GM18507 (cell line): Measurements from ENCODE around the gene IL1RAPL2.
"Not testable (repeated sequence)": the region's sequence is repeated elsewhere in the genome, so short reads cannot be mapped to it uniquely, and the experiment has no call there.

ENCODE experiments used
- DNase-seq: peaks from one replicate; pipeline ENCODE4 v3.0.0; 2011; ENCODE audit warnings: low read depth; ENCODE audit not compliant: insufficient read length; ENCODE audit errors: extremely low spot score
- FAIRE-seq: peaks from 2 replicates; lab custom pipeline; 2011; peaks lifted over from hg19 to GRCh38; lab: Jason Lieb, UNC

The IL1RAPL2 gene

DNA sequence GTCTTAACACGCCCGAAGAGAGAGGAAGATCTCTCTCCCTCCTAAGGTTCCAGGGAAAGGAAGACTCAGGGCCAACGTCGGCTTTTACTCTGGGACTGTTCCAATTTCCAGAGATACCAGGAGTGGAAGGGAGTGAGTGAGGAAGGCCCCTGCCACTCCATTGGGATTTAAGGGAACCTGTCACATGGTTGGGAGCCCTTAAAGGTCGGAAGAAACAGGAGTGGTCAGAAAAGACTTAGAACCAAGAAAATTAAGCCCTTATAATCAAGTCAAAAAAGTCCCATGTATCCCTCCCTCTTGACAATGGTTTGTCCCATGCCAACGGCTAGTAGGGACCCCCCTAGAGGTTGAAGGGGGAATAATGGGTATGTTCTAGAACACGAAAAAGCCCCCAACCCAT lies 654.6 kb downstream of the IL1RAPL2 start, which contains the start of gene TEX13A:
TEX13A (minus strand) TSS at position 59 of the 400 bp plus-strand sequence. CDS start 297 bp downstream, outside the sequence.
- DNase-seq, result no peak
- no peak for FAIRE-seq

DNA sequence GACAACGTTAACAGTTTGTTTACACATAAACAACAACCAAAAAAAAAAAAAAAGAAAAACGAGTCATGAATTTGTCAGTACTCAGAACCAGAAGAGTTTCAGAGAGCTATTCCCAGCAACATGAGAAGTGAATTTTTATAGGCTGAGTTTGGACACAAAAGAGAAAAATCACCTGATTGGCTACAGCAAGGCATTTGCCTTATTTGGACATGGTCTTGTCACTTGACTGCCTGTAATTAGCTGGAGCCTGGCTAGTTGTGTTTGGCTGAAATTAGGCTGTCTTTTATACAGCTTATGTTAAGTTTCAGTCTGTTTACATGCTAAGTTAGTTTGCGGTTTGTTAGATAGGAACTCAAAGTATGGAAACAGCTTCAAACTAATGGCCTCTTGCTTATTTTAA lies 655.4 kb downstream of the IL1RAPL2 start:
- no peak for FAIRE-seq

DNA sequence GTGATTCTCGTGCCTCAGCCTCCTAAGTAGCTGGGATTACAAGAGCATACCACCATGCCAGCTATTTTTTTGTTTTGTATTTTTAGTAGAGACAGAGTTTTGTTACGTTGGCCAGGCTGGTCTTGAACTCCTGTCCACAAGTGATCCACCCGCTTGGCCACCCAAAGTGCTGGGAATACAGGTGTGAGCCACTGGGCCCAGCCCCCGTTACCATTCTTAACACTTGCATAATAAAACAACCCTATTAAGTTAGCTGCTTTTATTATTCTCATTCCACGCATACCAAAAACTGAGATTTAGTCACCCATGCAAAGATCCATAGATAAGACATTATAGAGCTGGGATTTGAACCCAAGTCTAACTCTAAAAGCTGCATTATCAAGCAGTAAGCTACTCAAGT lies 660.5 kb downstream of the IL1RAPL2 start:
- no peak for FAIRE-seq
- no peak for DNase-seq

More for the DNA sequence above, 655.4 kb downstream of the IL1RAPL2 start:
- no peak for DNase-seq

DNA sequence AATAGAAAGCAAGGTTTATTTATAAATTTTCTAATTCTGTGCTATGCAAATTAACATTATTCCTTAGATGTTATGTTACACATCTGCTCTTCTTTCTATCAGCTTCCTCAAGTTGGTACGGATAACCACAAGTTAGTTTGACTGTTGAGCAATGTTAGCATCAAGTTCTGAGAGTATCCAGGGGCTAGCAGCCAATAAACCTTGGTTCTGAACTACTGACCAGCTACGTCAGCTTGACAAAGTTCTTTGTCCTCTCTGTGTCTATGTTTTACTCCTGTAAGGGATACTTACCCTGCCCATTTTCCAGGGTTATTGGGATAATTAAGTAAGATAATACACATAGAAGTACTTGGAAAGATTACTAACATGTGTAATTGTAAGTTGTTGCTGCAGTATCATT lies 662.6 kb downstream of the IL1RAPL2 start:
- FAIRE-seq (no peak), DNase-seq (no peak)

DNA sequence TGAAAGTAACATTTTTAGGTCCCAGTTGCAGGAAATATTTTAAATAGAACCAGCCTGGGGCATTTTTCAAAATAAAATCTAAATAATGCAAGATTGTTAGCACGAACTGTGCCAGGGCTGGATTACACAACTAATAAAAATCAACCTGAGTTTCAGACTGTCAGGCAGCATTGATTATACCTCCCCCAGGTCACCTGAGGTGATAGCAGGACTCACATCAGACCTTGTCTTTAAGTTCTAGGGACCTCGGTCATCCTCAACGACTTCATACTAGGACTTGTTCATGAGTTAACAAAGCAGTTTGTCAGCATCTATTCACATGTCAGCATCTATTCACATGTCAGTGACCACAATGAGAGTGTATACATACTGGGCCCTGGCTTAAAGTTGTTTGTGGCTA lies 663.1 kb downstream of the IL1RAPL2 start:
- no peak for FAIRE-seq
- no peak for DNase-seq

DNA sequence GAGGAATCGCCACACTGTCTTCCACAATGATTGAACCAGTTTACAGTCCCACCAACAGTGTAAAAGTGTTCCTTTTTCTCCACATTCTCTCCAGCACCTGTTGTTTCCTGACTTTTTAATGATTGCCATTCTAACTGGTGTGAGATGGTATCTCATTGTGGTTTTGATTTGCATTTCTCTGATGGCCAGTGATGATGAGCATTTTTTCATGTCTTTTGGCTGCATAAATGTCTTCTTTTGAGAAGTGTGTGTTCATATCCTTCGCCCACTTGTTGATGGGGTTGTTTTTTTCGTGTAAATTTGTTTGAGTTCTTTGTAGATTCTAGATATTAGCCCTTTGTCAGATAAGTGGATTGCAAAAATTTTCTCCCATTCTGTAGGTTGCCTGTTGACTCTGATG lies 671.4 kb downstream of the IL1RAPL2 start:
- DNase-seq, FAIRE-seq: not testable (repeated sequence)

DNA sequence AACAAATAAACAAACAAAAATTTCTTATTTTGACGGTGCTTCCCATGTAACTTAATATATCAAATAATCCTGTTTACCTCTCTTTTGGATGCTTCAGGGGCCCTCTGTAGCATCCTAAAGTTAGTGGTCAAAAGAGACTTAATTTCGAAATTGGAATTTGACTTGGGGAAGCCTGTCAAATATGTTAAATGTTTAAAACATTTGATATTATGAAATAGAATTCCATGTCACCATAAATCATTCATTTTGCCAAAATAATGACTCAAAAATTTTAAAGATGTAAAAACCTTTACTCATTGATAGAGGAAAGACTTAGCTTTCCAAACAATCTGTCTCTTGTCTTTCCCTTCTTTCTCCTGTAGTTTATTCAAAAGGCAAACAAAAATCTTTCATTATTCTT lies 675.1 kb downstream of the IL1RAPL2 start:
- FAIRE-seq, result no peak
- no peak for DNase-seq

DNA sequence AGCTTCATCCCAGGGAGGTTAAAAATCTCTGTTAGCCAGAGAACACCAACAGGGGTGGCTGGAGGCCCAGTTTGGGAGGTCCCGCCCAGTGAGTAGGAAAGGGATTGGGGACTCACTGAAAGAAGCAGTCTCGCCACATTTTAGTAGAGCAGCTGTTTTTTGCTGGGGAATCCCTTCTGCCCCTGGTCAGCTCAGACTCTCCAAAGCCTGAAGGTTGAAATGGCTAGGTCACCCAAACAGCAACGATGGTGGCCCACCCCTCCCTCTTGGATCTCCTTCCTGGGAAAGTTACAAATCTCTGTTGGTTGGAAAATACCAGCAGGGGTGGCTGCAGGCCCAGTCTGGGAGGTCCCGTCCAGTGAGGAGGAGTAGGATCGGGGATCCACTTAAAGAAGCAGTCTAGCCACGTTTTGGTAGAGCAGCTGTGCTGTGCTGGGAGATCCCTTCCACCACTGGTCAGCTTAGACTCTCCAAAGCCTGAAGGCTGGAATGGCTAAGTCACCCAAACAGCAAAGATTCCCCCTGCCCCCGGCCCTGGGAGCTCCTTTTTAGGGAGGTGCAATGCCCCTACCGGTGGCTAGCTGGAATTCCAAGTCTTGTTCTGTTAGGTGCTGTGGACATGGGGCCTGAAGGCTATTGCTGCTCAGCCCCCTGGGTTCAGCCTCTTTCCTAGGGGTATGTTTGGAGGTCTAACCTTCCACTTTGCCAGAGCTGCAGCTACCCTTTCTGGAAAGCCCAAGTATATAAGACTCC lies 694.5 kb downstream of the IL1RAPL2 start:
- FAIRE-seq (no peak), DNase-seq (no peak)

DNA sequence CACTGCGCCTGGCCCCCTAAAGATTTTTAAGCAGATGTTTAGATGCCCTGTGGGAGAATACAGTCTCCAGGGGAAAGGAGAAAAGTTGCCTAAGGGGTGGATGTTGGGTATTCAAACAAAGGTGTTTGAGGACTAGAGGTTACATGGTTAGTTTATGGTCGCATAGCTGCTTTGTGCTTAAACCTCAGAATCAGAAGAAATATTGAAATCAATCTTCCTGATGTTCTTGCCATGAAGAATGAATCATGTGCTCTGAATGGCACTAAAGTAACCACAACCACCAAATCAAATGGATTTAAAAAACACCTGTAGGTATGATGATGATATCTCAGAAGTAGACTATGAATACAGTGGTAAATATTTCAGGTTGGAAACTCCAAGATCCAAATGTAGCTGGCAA lies 697.2 kb downstream of the IL1RAPL2 start:
- DNase-seq, result no peak
- FAIRE-seq, result no peak

DNA sequence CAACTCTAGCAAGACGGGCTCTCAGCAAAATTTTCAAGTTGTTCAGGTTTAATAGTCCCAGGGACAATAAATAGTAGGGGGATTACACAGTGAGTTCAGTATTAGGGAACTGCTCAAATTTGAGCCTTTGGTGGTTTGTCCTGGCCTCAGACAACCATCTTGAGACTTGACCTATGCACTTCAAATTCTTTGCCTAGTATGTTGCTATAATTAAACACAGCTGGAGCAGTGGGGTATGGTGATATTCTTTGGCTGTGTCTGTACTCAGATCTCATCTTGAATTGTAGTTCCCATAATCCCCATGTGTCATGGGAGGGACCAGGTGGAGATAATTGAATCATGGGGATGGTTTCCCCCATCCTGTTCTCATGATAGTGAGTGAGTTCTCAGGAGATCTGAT lies 697.8 kb downstream of the IL1RAPL2 start:
- no peak for FAIRE-seq
- no peak for DNase-seq

DNA sequence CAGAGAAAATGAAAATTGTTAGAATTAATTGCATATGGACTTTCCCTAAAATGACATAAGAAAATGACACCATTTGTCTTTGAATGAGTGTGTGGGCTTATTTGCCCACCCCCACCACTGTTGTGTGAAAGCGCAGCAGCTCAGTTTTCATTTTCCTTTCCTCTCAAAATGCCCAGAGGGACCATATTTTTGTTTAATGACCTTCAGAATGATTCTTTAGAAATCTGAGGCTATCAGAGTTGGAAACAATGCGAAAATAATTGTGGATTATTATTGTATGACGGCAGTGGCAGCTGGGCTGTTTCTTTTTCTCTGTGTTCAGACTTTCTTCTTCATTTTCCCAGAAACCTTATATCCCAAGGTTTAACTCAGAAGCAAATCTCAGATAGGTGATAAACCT lies 699.1 kb downstream of the IL1RAPL2 start:
- no peak for FAIRE-seq
- DNase-seq, result no peak

DNA sequence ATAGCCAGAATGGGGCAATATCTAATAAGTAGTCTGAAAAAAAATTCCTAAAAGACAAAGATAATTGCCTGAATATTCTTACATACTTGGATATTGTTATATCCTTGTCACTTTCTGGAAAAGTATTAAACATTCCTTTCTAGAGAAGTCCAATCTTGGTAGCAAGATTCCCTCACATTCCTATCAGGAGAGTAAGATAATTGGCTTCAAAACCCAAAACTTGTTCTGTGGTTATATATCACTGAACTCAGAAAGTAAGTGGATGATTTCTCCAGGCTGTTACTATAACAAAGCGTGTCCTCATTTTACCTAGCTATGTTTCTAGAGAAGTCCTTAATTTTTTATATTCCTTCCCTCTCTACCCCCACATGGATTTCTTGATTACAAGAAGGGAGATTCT lies 700.5 kb downstream of the IL1RAPL2 start:
- FAIRE-seq, result no peak
- DNase-seq, result no peak

DNA sequence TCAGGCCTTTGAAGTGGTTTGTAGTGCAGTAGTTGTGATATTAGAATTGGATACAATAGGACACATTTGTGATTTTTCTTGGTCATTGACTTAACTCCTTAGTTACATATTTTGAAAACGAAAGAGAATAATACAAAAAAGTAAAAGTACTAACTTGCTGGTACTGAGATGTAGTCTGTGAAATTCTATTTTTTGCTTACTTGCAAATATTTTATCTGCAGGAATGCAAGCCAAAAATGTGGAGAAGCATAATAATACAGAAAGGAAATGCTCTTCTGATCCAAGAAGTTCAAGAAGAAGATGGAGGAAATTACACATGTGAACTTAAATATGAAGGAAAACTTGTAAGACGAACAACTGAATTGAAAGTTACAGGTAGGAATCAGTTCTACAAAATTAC lies 701.2 kb downstream of the IL1RAPL2 start:
- DNase-seq, result no peak
- FAIRE-seq, result no peak

DNA sequence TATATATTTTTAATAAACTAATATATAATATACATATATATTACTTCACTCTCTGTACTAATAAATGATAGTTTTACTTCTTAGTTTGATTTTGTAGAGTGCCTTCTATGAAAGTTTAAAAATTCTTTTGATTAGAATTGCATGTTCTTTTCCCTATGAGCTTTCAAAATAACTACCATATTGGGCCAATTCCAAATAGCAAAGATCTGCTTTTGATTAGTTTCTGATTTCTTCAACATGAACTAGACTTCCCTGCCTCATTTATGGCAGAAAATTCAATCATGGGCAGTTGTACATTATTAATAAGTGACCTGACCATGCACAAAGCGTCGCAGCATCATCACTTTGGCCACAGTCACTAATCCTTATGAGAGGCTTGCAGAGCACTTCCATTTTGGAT lies 703.4 kb downstream of the IL1RAPL2 start:
- no peak for DNase-seq
- no peak for FAIRE-seq

DNA sequence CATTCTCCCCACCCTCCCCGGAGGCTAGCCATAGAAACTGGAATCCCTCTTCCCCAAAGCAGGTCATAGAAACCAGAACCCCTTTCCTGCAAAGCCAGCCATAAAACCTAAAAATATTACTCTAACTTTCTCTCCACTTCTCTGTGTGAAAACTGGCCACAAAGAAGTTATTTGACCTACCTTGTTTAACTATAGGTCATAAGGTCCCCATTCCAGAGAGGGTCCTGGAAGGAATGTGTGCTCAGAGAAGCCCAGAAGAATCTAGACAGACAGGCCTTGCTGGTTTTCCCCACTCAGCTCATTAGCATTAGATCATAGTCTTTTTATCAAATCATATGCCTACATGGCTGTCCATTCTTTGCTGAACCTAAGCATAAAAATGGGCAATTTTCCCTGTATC lies 707.3 kb downstream of the IL1RAPL2 start:
- FAIRE-seq, result no peak
- no peak for DNase-seq

DNA sequence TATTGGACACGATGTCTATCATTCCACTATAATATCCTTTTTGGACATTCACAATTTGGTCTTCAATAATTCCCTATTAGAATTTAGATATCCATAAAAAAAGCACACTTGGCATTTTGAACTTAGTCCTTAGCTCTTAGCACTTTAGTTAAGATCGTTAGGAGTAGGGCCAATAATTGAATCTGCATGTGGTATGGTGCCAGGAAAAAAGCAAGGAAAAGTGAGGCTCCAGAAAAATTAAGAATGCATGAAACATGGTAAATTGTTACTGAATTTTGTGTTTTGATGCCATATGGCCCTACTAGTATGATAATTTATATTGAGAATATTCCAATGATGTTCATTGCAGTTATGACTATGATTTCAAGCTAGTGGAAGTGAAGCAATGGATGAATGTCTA lies 708.1 kb downstream of the IL1RAPL2 start:
- FAIRE-seq (no peak), DNase-seq (no peak)

DNA sequence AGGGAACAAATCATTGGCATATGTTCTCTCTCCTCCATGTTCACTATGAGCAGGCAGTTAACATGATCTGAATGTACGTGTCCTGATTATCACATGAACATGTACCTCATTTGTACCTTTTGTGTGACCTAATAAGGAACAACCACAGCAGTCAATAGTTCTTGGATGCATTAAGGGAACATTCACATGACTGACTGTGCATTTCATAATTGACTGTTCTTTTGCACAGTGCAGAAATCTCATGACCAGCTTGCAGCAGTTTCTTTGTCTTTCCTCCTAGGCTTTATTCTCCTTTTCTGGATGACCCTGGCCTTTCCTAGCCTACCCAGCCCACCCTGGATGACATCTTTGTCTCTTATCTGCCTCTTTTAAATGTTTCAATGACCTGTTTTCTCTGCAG lies 711.1 kb downstream of the IL1RAPL2 start:
- FAIRE-seq (no peak), DNase-seq (no peak)

DNA sequence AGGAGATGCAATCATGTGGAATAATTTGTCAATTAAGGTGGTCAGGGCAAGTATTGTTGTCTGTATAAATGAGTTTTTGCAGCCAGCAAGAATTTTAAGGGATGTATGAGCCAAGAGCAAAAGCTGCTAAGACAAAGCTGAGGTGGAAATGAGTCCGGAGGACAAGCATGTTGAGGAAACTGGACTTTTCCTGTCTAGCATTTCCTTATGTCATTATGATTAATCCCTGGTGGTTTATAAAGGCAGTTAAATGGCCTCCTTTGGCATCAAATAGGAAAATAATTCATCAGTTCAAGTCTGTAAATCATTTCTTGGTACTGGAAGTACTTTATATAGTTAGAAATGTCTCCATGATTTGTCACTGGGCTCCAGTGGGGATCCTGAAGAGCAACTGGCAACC lies 716.1 kb downstream of the IL1RAPL2 start:
- FAIRE-seq (no peak), DNase-seq (no peak)

DNA sequence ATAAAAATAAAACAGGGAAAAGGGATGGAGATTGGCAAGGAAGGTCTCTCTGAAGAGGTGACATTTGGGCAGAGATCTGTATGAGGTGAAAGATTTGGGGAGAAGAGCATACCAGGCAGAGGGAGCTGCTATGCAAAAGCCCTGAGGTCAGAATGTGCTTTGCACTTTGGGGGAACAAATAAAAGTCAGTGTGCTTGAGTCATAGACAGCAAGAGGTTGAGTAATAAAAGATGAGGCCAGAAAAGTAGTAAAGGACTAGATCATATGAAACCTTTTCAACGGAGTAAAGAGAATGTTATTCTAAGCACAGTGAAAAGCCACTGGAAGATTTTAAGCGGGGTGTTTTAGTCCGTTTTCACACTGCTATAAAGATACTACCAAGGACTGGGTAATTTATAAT lies 731.0 kb downstream of the IL1RAPL2 start:
- FAIRE-seq, result no peak

DNA sequence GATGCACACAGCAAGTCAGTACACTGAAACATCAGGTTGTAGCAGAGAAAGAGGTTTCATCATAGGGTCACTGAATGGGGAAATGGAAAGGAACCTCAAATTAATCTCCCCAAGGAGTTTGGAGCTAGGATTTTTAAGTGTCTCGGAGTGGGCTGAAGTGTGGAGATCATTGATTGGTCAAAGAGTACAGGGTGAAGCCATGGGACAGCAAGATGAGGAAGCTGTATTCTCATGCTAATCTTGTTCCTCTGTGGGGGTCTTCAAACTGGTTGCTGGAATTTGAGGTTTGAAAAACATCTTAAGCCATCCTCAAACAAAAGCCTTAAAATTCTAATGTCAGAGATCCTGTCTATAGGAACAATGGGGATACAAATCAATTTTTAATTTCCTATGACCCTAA lies 733.3 kb downstream of the IL1RAPL2 start:
- DNase-seq (no peak), FAIRE-seq (no peak)

More for the DNA sequence above, 731.0 kb downstream of the IL1RAPL2 start:
- no peak for DNase-seq

DNA sequence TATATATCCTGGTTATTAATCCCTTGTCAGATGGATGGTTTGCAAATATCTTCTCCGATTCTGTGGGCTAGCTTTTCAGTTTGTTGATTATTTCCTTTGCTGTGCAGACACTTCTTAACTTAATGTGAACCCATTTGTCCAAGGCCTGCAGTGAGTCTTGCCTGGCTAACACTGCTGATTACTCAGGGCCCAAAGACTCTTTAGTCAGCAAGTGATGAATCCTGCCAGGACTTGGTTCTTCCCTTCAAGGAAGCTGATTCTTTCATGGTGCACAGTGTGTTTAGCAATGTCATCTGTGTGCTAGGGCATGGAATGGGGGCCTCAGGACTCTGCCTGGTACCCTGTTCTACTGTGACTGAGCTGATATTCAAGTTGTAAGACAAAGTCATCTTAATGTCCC lies 736.2 kb downstream of the IL1RAPL2 start:
- FAIRE-seq (no peak), DNase-seq (no peak)

DNA sequence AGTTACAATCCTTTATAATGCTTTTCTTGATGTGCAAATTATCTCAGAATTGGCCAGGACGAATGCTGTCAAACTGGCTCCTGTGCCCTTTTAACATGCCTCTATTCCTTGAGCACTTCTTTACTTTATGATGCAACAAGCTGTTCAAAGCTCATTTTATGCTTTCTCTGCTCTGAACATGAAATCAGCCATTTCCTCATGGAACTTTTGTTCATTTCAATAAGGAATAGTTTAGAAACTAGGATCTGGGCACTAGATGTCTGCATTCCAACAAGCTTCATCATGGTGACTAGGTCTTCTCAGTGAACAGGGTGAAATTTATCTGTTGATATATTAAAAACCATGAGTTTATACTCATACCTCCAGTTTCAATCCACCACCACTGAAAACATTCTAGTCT lies 741.8 kb downstream of the IL1RAPL2 start:
- FAIRE-seq (no peak), DNase-seq (no peak)
